HL-60 (cell line): ENCODE data around the gene SPATA3.

Experiments used
- DNase-seq, 2 experiments: peaks; one replicate each; pipeline ENCODE4 v3.0.0-alpha.2; 2010 to 2020; ENCODE audit warnings: low read depth in 1 of 2, low spot score in 1 of 2
- H3K27ac ChIP-seq: fragments of 250-450 bp; sonication (Bioruptor Pico); replicated peaks from 2 replicates; pipeline ENCODE4 v1.5.1; 2020; ENCODE audit warnings: mild to moderate bottlenecking, moderate library complexity
- H3K27me3 ChIP-seq: fragments of 250-450 bp; sonication (Bioruptor Pico); 2 replicates; pipeline ENCODE4 v1.5.1; 2021; ENCODE audit warnings: mild to moderate bottlenecking, moderate library complexity; ENCODE audit not compliant: insufficient read depth, poor library complexity, severe bottlenecking
- H3K4me3 ChIP-seq: replicated peaks from 2 replicates; pipeline ENCODE4 v1.5.1; 2011; ENCODE audit warnings: mild to moderate bottlenecking, control low read depth, low read length; ENCODE audit not compliant: insufficient read depth
- GABPA ChIP-seq: IDR thresholded peaks from 2 replicates; pipeline ENCODE4 v1.6.1; 2012; ENCODE audit warnings: low read depth
- POLR2AphosphoS5 ChIP-seq: IDR thresholded peaks from 2 replicates; pipeline ENCODE4 v1.6.1; 2012; ENCODE audit warnings: low read depth
- SPI1 ChIP-seq: IDR thresholded peaks from 2 replicates; pipeline ENCODE4 v1.6.1; 2012; ENCODE audit warnings: low read depth, mild to moderate bottlenecking, borderline replicate concordance
- TF ChIP-seq, protein P1 (sequence below): IDR thresholded peaks from one replicate; pipeline ENCODE4 v1.5.1; 2011; ENCODE audit warnings: low read length, control low read depth, inconsistent platforms; ENCODE audit not compliant: insufficient read depth
- TF ChIP-seq, protein P2 (sequence below): IDR thresholded peaks from 2 replicates; pipeline ENCODE4 v1.6.1; 2012; ENCODE audit warnings: low read depth; ENCODE audit not compliant: insufficient replicate concordance

Gene SPATA3

GRCh38 chr2:231052494-231053451, 56.9 kb downstream of the SPATA3 start:
- DNase-seq, result peak; percentile 49 to 77
- H3K27ac ChIP-seq, result no peak overlapping the region
- H3K4me3 ChIP-seq, result peak overlapping the region; percentile 60
- no peaks in the 10 kb centered on the region for H3K27me3 ChIP-seq
- TF ChIP-seq, protein P1, sequence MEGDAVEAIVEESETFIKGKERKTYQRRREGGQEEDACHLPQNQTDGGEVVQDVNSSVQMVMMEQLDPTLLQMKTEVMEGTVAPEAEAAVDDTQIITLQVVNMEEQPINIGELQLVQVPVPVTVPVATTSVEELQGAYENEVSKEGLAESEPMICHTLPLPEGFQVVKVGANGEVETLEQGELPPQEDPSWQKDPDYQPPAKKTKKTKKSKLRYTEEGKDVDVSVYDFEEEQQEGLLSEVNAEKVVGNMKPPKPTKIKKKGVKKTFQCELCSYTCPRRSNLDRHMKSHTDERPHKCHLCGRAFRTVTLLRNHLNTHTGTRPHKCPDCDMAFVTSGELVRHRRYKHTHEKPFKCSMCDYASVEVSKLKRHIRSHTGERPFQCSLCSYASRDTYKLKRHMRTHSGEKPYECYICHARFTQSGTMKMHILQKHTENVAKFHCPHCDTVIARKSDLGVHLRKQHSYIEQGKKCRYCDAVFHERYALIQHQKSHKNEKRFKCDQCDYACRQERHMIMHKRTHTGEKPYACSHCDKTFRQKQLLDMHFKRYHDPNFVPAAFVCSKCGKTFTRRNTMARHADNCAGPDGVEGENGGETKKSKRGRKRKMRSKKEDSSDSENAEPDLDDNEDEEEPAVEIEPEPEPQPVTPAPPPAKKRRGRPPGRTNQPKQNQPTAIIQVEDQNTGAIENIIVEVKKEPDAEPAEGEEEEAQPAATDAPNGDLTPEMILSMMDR, result peak; percentile 69
- TF ChIP-seq, protein P2, sequence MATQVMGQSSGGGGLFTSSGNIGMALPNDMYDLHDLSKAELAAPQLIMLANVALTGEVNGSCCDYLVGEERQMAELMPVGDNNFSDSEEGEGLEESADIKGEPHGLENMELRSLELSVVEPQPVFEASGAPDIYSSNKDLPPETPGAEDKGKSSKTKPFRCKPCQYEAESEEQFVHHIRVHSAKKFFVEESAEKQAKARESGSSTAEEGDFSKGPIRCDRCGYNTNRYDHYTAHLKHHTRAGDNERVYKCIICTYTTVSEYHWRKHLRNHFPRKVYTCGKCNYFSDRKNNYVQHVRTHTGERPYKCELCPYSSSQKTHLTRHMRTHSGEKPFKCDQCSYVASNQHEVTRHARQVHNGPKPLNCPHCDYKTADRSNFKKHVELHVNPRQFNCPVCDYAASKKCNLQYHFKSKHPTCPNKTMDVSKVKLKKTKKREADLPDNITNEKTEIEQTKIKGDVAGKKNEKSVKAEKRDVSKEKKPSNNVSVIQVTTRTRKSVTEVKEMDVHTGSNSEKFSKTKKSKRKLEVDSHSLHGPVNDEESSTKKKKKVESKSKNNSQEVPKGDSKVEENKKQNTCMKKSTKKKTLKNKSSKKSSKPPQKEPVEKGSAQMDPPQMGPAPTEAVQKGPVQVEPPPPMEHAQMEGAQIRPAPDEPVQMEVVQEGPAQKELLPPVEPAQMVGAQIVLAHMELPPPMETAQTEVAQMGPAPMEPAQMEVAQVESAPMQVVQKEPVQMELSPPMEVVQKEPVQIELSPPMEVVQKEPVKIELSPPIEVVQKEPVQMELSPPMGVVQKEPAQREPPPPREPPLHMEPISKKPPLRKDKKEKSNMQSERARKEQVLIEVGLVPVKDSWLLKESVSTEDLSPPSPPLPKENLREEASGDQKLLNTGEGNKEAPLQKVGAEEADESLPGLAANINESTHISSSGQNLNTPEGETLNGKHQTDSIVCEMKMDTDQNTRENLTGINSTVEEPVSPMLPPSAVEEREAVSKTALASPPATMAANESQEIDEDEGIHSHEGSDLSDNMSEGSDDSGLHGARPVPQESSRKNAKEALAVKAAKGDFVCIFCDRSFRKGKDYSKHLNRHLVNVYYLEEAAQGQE, result no peak

DNA sequence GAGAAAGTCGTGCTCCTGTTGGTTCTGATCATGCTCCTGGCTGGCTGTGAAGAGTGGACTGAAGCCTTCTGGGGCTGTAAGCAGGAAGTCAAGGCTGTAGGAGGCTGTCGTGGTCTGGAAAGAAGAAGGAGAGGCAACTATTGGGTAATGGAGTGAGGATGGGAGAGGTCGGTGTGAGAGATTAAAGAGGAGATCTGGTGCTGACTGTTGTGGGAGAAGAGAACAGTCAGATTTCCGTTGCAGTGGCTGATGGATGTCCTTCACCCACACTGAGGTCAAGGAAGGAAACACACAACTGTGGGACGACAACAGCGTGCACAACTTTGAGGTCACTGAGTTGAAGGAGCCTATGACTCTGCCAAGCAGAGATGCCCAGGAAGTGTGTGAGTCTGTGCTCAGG, 57.9 kb downstream of the SPATA3 start:
- Histone ChIP-seq H3K27me3 (no peaks in the 10 kb centered on the region), H3K27ac (no peak overlapping the region), H3K4me3 (no peak overlapping the region)
- DNase-seq, result no peak
- TF ChIP-seq, protein P2, result no peak
- TF ChIP-seq, protein P1, result no peak
- TF ChIP-seq GABPA, result no peak
- TF ChIP-seq POLR2AphosphoS5, result no peak
- no peak for TF ChIP-seq SPI1

DNA sequence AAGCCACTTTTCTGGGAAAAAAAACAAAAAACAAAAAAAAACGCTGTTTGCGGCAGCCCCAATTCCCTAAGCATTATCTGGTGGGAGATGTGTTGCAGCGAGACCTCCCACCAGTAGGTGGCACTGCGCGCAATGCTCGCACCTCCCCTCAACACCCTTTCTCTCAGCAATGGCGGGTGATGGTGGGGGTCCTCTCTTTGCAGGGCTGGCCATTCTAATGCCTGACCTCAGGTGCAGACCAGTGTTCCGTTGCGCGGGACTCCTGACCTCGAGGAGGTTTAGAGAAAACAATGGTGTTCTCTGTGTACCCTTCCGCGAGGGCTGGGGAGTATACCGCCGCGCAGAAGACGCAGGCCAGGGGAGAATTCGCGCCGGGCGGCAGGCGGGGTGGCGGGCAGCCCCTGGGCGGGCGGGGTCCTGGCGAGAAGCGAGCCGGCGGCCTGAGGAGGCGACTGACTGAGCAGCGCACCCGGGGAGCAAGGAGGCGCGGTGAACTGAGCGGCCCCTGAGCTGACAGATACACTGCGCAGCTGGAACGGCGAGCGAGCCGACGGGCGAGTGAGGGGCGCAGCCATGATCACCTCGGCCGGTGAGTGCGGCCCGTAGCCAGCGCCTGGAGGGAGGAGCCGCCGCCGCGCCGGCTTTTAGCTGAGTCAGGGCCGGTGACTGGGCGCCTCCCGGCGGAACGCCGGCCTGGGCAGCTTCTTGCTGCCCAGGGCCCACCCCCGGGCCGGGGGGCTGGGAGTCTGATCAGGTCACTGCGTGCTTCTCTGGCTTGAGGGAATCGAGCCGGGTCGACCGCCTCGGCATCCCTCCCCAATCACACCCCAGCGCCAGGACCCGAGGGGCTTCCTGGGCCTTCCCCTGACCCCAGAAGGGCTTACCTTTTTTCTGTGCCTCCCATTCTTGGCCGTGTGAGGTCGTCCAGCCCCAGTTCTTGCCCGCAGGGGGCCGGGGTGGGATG, 60.8 kb downstream of the SPATA3 start, which contains the start of gene PSMD1:
PSMD1 (plus strand) TSS at position 415 of the 964 bp plus-strand sequence; CDS start at position 574, 159 bp downstream.
- H3K27ac ChIP-seq, result peak within 1 kb of the TSS; percentile 99
- DNase-seq, result peak; percentile 90 to 96
- no peaks in the 10 kb centered on the region for H3K27me3 ChIP-seq
- TF ChIP-seq, protein P2, result peak; percentile 18
- peak; percentile 52; the same call in 1 of the 2 replicates for TF ChIP-seq POLR2AphosphoS5
- TF ChIP-seq GABPA, result no peak
- no peak for TF ChIP-seq SPI1
- TF ChIP-seq, protein P1, result peak; percentile 86
- peak within 1 kb of the TSS; percentile 99 for H3K4me3 ChIP-seq
